Mammary epithelial cell (primary cell): ENCODE results near the gene STOML2.

Source experiments
- CTCF ChIP-seq, 2 donors: IDR thresholded peaks in 1 of 2; conservative IDR thresholded peaks in 1 of 2; 2 replicates each; pipeline ENCODE4 v1.5.1; 2011 to 2012; ENCODE audit warnings: inconsistent platforms in 2 of 2, low read length in 2 of 2, mild to moderate bottlenecking in 2 of 2, control low read depth in 1 of 2, low read depth in 1 of 2; ENCODE audit not compliant: insufficient read depth in 1 of 2; ENCODE audit errors: extremely low read depth in 1 of 2
- EZH2 ChIP-seq: IDR thresholded peaks from 2 replicates; pipeline ENCODE4 v1.6.1; 2012; ENCODE audit warnings: low read length, inconsistent platforms, borderline replicate concordance

- TF ChIP-seq EZH2 (no peak), CTCF (conservative IDR thresholded peaks at IDR 0.05 in 1 of 2, IDR thresholded peaks at IDR 0.05 in 1 of 2; ENCODE audit: extremely low read depth in 1 of 2, insufficient read depth in 1 of 2, low read depth in 1 of 2, low read length in 2 of 2) (no peak)
Observed at GRCh38 chr9:35059438-35059837, 43.5 kb downstream of the STOML2 start.
